ENCODE data around the gene ACOT12. TPM values are rescaled to one million over a fixed set of nuclear protein-coding genes. Genes with fewer than 3 reads are reported as not detected.

The ACOT12 gene
- total and polyA plus RNA-seq, 2 experiments from 2014 or later = 0.15 TPM; not detected in 1

DNA sequence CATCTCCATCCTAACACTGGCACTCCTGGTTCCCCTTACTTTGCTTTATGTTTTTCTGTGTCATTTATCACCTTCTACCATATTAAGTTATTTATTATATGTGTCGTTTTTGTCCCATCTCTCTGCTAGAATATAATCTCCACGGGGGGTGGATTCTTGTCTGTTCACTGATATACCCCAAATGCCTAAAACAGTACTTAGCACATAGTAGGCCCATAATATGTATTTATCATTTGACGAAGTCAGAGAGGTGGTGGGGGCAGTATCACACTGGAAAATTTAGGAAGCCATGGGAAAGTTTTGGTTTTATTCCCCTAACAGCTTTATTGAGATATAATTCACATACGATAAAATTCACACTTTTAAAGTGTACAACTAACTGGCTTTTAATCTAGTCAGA is 78.1 kb downstream of the ACOT12 start:
- Histone ChIP-seq H3F3A (replicated peaks; ENCODE audit: low read depth) (no peaks in the 10 kb centered on the region), H2AFZ (no peak overlapping the region), H4K20me1 (replicated peaks; ENCODE audit: insufficient read depth) (no peaks in the 10 kb centered on the region), H3K4me1 (ENCODE audit: insufficient read depth) (peaks cover 11% of the 10 kb centered on the region), H3K9me2 (ENCODE audit: insufficient read depth) (no peaks in the 10 kb centered on the region), H3K27ac (ENCODE audit: low read depth) (peak overlapping the region; percentile 76), H3K79me2 (replicated peaks; ENCODE audit: insufficient read depth) (no peaks in the 10 kb centered on the region), H3K36me3 (ENCODE audit: insufficient read depth) (0 out of 2 replicates have a peak, but pooled peaks cover 13% of the 10 kb centered on the region), H3K4me3 (no peak overlapping the region), H3K4me2 (0 out of 2 replicates have a peak overlapping the region, but pooled peaks have one; percentile 15), H3K27me3 (ENCODE audit: insufficient read depth) (no peaks in the 10 kb centered on the region)
- no peak overlapping the region; the same call in 1 of the 2 replicates for H3K27ac Mint-ChIP-seq
- H3K4me3 Mint-ChIP-seq = no peak overlapping the region
- no peaks in the 10 kb centered on the region for H3K9me3 Mint-ChIP-seq
- peaks cover 9% of the 10 kb centered on the region; the same call in 1 of the 3 replicates for H3K36me3 Mint-ChIP-seq (ENCODE audit: low read depth)
- DNase-seq (ENCODE audit: low spot score) = no peak
- ATAC-seq = no peak
- TF ChIP-seq EZH2 (IDR thresholded peaks at IDR 0.05; ENCODE audit: low read depth, unreplicated experiment) = no peak
- TF ChIP-seq NANOG (IDR thresholded peaks at IDR 0.05; ENCODE audit: borderline replicate concordance) = no peak
- TF ChIP-seq, protein P1, sequence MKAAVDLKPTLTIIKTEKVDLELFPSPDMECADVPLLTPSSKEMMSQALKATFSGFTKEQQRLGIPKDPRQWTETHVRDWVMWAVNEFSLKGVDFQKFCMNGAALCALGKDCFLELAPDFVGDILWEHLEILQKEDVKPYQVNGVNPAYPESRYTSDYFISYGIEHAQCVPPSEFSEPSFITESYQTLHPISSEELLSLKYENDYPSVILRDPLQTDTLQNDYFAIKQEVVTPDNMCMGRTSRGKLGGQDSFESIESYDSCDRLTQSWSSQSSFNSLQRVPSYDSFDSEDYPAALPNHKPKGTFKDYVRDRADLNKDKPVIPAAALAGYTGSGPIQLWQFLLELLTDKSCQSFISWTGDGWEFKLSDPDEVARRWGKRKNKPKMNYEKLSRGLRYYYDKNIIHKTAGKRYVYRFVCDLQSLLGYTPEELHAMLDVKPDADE (IDR thresholded peaks at IDR 0.05) = no peak
- H3K27me3 Mint-ChIP-seq (ENCODE audit: insufficient read depth, low read depth, poor library complexity) = peaks cover 2% of the 10 kb centered on the region
- H3K4me1 Mint-ChIP-seq = peaks cover 19% of the 10 kb centered on the region

GRCh38 chr5:81315336-81315735 is 78.6 kb downstream of the ACOT12 start:
- peak overlapping the region; percentile 69 for H3K27ac Mint-ChIP-seq
- H3K36me3 Mint-ChIP-seq (ENCODE audit: low read depth) = peaks cover 9% of the 10 kb centered on the region; the same call in 1 of the 3 replicates

More at GRCh38 chr5:81315336-81315735, 78.6 kb downstream of the ACOT12 start:
- no peak overlapping the region for H3K4me2 ChIP-seq
- H4K20me1 ChIP-seq (replicated peaks; ENCODE audit: insufficient read depth) = no peaks in the 10 kb centered on the region
- no peak overlapping the region for H2AFZ ChIP-seq
- H3K27me3 ChIP-seq (ENCODE audit: insufficient read depth) = no peaks in the 10 kb centered on the region
- no peaks in the 10 kb centered on the region for H3F3A ChIP-seq (replicated peaks; ENCODE audit: low read depth)
- ATAC-seq = peak; percentile 78
- peak; percentile 60 for DNase-seq (ENCODE audit: low spot score)
- H3K79me2 ChIP-seq (replicated peaks; ENCODE audit: insufficient read depth) = no peaks in the 10 kb centered on the region
- no peaks in the 10 kb centered on the region for H3K9me2 ChIP-seq (ENCODE audit: insufficient read depth)
- H3K9me3 Mint-ChIP-seq = no peaks in the 10 kb centered on the region
- peaks cover 2% of the 10 kb centered on the region for H3K27me3 Mint-ChIP-seq (ENCODE audit: insufficient read depth, low read depth, poor library complexity)
- TF ChIP-seq, protein P1 (IDR thresholded peaks at IDR 0.05) = no peak
- TF ChIP-seq CTCF (conservative IDR thresholded peaks at IDR 0.05; ENCODE audit: low read depth in 2 of 2) = no peak
- TF ChIP-seq ZNF331 (CRISPR knock-in tag; IDR thresholded peaks at IDR 0.05; ENCODE audit: low read depth) = no peak
- no peak overlapping the region for H3K4me3 ChIP-seq
- H3K27ac ChIP-seq (ENCODE audit: low read depth) = peak overlapping the region; percentile 76
- 0 out of 2 replicates have a peak, but pooled peaks cover 13% of the 10 kb centered on the region for H3K36me3 ChIP-seq (ENCODE audit: insufficient read depth)
- no peak overlapping the region for H3K4me3 Mint-ChIP-seq
- peaks cover 11% of the 10 kb centered on the region for H3K4me1 ChIP-seq (ENCODE audit: insufficient read depth)
- peaks cover 19% of the 10 kb centered on the region for H3K4me1 Mint-ChIP-seq

Data from GM23338 (cell line).